GM23338 (cell line): ENCODE measurements around the gene FBXW4. TPM values are rescaled to one million over a fixed set of nuclear protein-coding genes. Genes with fewer than 3 reads are reported as not detected.

Source experiments
- ATAC-seq: fragments of 200-7000 bp; cut with Tn5 transposase; 3 replicates; pipeline ENCODE4 v1.9.1; 2020
- DNase-seq: peaks from one replicate; pipeline ENCODE4 v3.0.0-alpha.2; 2015; ENCODE audit warnings: low spot score
- H2AFZ ChIP-seq: fragments of 200-600 bp; sonication (generic); 2 replicates; pipeline ENCODE4 v1.8.0; 2016; ENCODE audit warnings: antibody characterized with exemption, mild to moderate bottlenecking, moderate library complexity
- H3F3A ChIP-seq: fragments of 200-600 bp; sonication (generic); replicated peaks from 2 replicates; pipeline ENCODE4 v1.8.0; 2017; ENCODE audit warnings: antibody characterized with exemption, mixed run types, low read depth
- H3K27ac ChIP-seq: fragments of 200-600 bp; sonication (generic); 2 replicates; pipeline ENCODE4 v1.6.1; 2016; ENCODE audit warnings: low read depth
- H3K27me3 ChIP-seq: fragments of 200-600 bp; sonication (generic); 2 replicates; pipeline ENCODE4 v1.8.0; 2016; ENCODE audit warnings: mild to moderate bottlenecking, mixed run types, moderate library complexity; ENCODE audit not compliant: insufficient read depth
- H3K36me3 ChIP-seq: fragments of 200-600 bp; sonication (generic); 2 replicates; pipeline ENCODE4 v1.8.0; 2016; ENCODE audit warnings: mild to moderate bottlenecking; ENCODE audit not compliant: insufficient read depth
- H3K4me1 ChIP-seq: fragments of 200-600 bp; sonication (generic); 2 replicates; pipeline ENCODE4 v1.8.0; 2016; ENCODE audit warnings: mild to moderate bottlenecking, moderate library complexity; ENCODE audit not compliant: insufficient read depth
- H3K4me2 ChIP-seq: fragments of 200-600 bp; sonication (generic); 2 replicates; pipeline ENCODE4 v1.7.1; 2017; ENCODE audit warnings: mixed run types
- H3K4me3 ChIP-seq: fragments of 200-600 bp; sonication (generic); 2 replicates; pipeline ENCODE4 v1.6.1; 2016; ENCODE audit warnings: mixed run types
- H3K79me2 ChIP-seq: fragments of 200-600 bp; sonication (generic); replicated peaks from 2 replicates; pipeline ENCODE4 v1.8.0; 2017; ENCODE audit warnings: mild to moderate bottlenecking; ENCODE audit not compliant: insufficient read depth
- H3K9me2 ChIP-seq: fragments of 200-600 bp; sonication (generic); 2 replicates; pipeline ENCODE4 v1.8.0; 2017; ENCODE audit not compliant: insufficient read depth
- H4K20me1 ChIP-seq: fragments of 200-600 bp; sonication (generic); replicated peaks from 2 replicates; pipeline ENCODE4 v1.8.0; 2017; ENCODE audit warnings: mild to moderate bottlenecking; ENCODE audit not compliant: insufficient read depth
- H3K27ac Mint-ChIP-seq: 2 replicates; pipeline ENCODE4 v1.8.0; 2020; ENCODE audit warnings: inconsistent platforms, mild to moderate bottlenecking, moderate library complexity, mixed read lengths
- H3K27me3 Mint-ChIP-seq: 3 replicates; pipeline ENCODE4 v1.8.0; 2022; ENCODE audit warnings: low read depth, mild to moderate bottlenecking, moderate library complexity, mixed read lengths, inconsistent platforms; ENCODE audit not compliant: insufficient read depth, poor library complexity
- H3K36me3 Mint-ChIP-seq: 3 replicates; pipeline ENCODE4 v1.8.0; 2021; ENCODE audit warnings: low read depth, mild to moderate bottlenecking, inconsistent platforms, moderate library complexity, mixed read lengths
- H3K4me1 Mint-ChIP-seq: 3 replicates; pipeline ENCODE4 v1.8.0; 2020; ENCODE audit warnings: mild to moderate bottlenecking, inconsistent platforms, mixed read lengths
- H3K4me3 Mint-ChIP-seq: 3 replicates; pipeline ENCODE4 v1.8.0; 2021; ENCODE audit warnings: moderate library complexity, mild to moderate bottlenecking, inconsistent platforms, mixed read lengths
- H3K9me3 Mint-ChIP-seq: 3 replicates; pipeline ENCODE4 v1.8.0; 2020; ENCODE audit warnings: moderate library complexity, mild to moderate bottlenecking, inconsistent platforms, mixed read lengths
- CREB1 ChIP-seq: fragments of 250-450 bp; sonication (Bioruptor Pico); IDR thresholded peaks from 2 replicates; pipeline ENCODE4 v1.5.0; 2020; ENCODE audit warnings: low read depth, mild to moderate bottlenecking, moderate library complexity
- CTCF ChIP-seq, 2 experiments: fragments of 200-600 bp in 1 of 2; sonication (generic) in 1 of 2; conservative IDR thresholded peaks; 2 replicates each; pipeline versions ENCODE4 v1.5.1 to v1.6.1; 2016 to 2017; ENCODE audit warnings: antibody characterized with exemption in 2 of 2, low read depth in 2 of 2, mild to moderate bottlenecking in 2 of 2, moderate library complexity in 1 of 2
- JUNB ChIP-seq: IDR thresholded peaks from one replicate; pipeline ENCODE4 v1.6.1; 2016; ENCODE audit warnings: antibody characterized with exemption; ENCODE audit not compliant: unreplicated experiment
- STAT1 ChIP-seq: IDR thresholded peaks from one replicate; pipeline ENCODE4 v1.6.1; 2016; ENCODE audit warnings: antibody characterized with exemption; ENCODE audit not compliant: unreplicated experiment
- ZNF114 ChIP-seq: fragments of 250-450 bp; sonication (Bioruptor Pico); IDR thresholded peaks from 2 replicates; pipeline ENCODE4 v1.5.0; 2020; ENCODE audit warnings: mild to moderate bottlenecking, moderate library complexity
- ZNF331 ChIP-seq: fragments of 250-450 bp; sonication (Bioruptor Pico); IDR thresholded peaks from 2 replicates; pipeline ENCODE4 v1.5.0; 2020; ENCODE audit warnings: low read depth, mild to moderate bottlenecking, moderate library complexity
- polyA plus RNA-seq: library from polyadenylated mRNA; unstranded; fragments of >200 nt; fragmentation: Nextera tagmentation; extraction: Ambion mirVana; gene quantifications from 2 replicates; pipeline ENCODE4 v1.2.1, GENCODE V29; 2016
- total RNA-seq: library from RNA; depleted of rRNA; stranded (reverse); fragments of >200 nt; shearing (Covaris generic); gene quantifications from 2 replicates; pipeline ENCODE4 v1.2.3, GENCODE V29; 2014
- TF ChIP-seq, protein P1 (sequence below): fragments of 250-450 bp; sonication (Bioruptor Pico); IDR thresholded peaks from 2 replicates; pipeline ENCODE4 v1.5.0; 2020; ENCODE audit warnings: mild to moderate bottlenecking, moderate library complexity
- TF ChIP-seq, protein P2 (sequence below): IDR thresholded peaks from one replicate; pipeline ENCODE4 v1.6.1; 2018; ENCODE audit warnings: antibody characterized with exemption; ENCODE audit not compliant: unreplicated experiment
- TF ChIP-seq, protein P3 (sequence below): IDR thresholded peaks from 2 replicates; pipeline ENCODE4 v1.6.1; 2016; ENCODE audit warnings: antibody characterized with exemption

Gene FBXW4
- total and polyA plus RNA-seq, 2 experiments from 2014 or later, result 8.0 to 18.6 TPM

DNA sequence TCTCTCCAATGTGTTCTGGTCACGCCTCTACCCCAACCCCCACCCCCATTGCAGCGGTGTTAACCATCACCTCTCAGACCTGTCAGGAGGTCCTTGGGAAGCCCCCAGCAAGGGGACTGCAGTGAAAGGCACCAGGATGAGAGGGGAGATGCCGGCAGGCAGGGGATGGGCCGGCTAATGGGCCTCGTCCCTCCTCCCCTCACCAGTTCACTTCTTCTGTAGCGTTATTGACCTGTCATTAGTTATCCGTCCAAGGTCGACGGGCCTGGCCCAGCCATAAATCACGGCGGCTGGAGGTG lies 125.7 kb downstream of the FBXW4 start (continued):
- TF ChIP-seq CTCF (conservative IDR thresholded peaks at IDR 0.05; ENCODE audit: low read depth in 2 of 2) (no peak), JUNB (no peak)

GRCh38 chr10:101568054-101568745 lies 126.8 kb downstream of the FBXW4 start:
- no peak overlapping the region for H3K4me3 Mint-ChIP-seq
- TF ChIP-seq ZNF114 (CRISPR knock-in tag) (no peak), CREB1 (CRISPR knock-in tag) (no peak), CTCF (conservative IDR thresholded peaks at IDR 0.05; ENCODE audit: low read depth in 2 of 2) (no peak), ZNF331 (CRISPR knock-in tag) (no peak), STAT1 (no peak)
- TF ChIP-seq, protein P1, sequence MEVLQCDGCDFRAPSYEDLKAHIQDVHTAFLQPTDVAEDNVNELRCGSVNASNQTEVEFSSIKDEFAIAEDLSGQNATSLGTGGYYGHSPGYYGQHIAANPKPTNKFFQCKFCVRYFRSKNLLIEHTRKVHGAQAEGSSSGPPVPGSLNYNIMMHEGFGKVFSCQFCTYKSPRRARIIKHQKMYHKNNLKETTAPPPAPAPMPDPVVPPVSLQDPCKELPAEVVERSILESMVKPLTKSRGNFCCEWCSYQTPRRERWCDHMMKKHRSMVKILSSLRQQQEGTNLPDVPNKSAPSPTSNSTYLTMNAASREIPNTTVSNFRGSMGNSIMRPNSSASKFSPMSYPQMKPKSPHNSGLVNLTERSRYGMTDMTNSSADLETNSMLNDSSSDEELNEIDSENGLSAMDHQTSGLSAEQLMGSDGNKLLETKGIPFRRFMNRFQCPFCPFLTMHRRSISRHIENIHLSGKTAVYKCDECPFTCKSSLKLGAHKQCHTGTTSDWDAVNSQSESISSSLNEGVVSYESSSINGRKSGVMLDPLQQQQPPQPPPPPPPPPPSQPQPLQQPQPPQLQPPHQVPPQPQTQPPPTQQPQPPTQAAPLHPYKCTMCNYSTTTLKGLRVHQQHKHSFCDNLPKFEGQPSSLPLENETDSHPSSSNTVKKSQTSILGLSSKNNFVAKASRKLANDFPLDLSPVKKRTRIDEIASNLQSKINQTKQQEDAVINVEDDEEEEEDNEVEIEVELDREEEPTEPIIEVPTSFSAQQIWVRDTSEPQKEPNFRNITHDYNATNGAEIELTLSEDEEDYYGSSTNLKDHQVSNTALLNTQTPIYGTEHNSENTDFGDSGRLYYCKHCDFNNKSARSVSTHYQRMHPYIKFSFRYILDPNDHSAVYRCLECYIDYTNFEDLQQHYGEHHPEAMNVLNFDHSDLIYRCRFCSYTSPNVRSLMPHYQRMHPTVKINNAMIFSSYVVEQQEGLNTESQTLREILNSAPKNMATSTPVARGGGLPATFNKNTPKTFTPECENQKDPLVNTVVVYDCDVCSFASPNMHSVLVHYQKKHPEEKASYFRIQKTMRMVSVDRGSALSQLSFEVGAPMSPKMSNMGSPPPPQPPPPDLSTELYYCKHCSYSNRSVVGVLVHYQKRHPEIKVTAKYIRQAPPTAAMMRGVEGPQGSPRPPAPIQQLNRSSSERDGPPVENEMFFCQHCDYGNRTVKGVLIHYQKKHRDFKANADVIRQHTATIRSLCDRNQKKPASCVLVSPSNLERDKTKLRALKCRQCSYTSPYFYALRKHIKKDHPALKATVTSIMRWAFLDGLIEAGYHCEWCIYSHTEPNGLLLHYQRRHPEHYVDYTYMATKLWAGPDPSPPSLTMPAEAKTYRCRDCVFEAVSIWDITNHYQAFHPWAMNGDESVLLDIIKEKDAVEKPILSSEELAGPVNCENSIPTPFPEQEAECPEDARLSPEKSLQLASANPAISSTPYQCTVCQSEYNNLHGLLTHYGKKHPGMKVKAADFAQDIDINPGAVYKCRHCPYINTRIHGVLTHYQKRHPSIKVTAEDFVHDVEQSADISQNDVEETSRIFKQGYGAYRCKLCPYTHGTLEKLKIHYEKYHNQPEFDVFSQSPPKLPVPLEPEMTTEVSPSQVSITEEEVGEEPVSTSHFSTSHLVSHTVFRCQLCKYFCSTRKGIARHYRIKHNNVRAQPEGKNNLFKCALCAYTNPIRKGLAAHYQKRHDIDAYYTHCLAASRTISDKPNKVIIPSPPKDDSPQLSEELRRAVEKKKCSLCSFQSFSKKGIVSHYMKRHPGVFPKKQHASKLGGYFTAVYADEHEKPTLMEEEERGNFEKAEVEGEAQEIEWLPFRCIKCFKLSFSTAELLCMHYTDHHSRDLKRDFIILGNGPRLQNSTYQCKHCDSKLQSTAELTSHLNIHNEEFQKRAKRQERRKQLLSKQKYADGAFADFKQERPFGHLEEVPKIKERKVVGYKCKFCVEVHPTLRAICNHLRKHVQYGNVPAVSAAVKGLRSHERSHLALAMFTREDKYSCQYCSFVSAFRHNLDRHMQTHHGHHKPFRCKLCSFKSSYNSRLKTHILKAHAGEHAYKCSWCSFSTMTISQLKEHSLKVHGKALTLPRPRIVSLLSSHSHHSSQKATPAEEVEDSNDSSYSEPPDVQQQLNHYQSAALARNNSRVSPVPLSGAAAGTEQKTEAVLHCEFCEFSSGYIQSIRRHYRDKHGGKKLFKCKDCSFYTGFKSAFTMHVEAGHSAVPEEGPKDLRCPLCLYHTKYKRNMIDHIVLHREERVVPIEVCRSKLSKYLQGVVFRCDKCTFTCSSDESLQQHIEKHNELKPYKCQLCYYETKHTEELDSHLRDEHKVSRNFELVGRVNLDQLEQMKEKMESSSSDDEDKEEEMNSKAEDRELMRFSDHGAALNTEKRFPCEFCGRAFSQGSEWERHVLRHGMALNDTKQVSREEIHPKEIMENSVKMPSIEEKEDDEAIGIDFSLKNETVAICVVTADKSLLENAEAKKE (CRISPR knock-in tag), result no peak
- TF ChIP-seq, protein P2, sequence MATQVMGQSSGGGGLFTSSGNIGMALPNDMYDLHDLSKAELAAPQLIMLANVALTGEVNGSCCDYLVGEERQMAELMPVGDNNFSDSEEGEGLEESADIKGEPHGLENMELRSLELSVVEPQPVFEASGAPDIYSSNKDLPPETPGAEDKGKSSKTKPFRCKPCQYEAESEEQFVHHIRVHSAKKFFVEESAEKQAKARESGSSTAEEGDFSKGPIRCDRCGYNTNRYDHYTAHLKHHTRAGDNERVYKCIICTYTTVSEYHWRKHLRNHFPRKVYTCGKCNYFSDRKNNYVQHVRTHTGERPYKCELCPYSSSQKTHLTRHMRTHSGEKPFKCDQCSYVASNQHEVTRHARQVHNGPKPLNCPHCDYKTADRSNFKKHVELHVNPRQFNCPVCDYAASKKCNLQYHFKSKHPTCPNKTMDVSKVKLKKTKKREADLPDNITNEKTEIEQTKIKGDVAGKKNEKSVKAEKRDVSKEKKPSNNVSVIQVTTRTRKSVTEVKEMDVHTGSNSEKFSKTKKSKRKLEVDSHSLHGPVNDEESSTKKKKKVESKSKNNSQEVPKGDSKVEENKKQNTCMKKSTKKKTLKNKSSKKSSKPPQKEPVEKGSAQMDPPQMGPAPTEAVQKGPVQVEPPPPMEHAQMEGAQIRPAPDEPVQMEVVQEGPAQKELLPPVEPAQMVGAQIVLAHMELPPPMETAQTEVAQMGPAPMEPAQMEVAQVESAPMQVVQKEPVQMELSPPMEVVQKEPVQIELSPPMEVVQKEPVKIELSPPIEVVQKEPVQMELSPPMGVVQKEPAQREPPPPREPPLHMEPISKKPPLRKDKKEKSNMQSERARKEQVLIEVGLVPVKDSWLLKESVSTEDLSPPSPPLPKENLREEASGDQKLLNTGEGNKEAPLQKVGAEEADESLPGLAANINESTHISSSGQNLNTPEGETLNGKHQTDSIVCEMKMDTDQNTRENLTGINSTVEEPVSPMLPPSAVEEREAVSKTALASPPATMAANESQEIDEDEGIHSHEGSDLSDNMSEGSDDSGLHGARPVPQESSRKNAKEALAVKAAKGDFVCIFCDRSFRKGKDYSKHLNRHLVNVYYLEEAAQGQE, result no peak
- TF ChIP-seq, protein P3, sequence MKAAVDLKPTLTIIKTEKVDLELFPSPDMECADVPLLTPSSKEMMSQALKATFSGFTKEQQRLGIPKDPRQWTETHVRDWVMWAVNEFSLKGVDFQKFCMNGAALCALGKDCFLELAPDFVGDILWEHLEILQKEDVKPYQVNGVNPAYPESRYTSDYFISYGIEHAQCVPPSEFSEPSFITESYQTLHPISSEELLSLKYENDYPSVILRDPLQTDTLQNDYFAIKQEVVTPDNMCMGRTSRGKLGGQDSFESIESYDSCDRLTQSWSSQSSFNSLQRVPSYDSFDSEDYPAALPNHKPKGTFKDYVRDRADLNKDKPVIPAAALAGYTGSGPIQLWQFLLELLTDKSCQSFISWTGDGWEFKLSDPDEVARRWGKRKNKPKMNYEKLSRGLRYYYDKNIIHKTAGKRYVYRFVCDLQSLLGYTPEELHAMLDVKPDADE, result no peak

More at GRCh38 chr10:101568054-101568745, 126.8 kb downstream of the FBXW4 start:
- no peak overlapping the region for H3K4me3 ChIP-seq
- Mint-ChIP-seq H3K9me3 (no peaks in the 10 kb centered on the region), H3K4me1 (peaks cover 21% of the 10 kb centered on the region), H3K27ac (no peak overlapping the region), H3K36me3 (no peaks in the 10 kb centered on the region; the same call in 2 of the 3 replicates), H3K27me3 (peaks cover 50% of the 10 kb centered on the region)
- no peaks in the 10 kb centered on the region for H4K20me1 ChIP-seq
- peaks cover 11% of the 10 kb centered on the region; the same call in 1 of the 2 replicates for H3K4me1 ChIP-seq
- ATAC-seq (no peak), DNase-seq (no peak)
- H3K9me2 ChIP-seq, result no peaks in the 10 kb centered on the region
- peaks cover 73% of the 10 kb centered on the region for H3K27me3 ChIP-seq
- no peaks in the 10 kb centered on the region; the same call in 1 of the 2 replicates for H3K36me3 ChIP-seq
- no peak overlapping the region for H3K4me2 ChIP-seq
- peaks cover 6% of the 10 kb centered on the region; the same call in 1 of the 2 replicates for H3F3A ChIP-seq
- H3K79me2 ChIP-seq, result no peaks in the 10 kb centered on the region
- H3K27ac ChIP-seq, result no peak overlapping the region
- H2AFZ ChIP-seq, result no peak overlapping the region
